ENCODE data around the gene MYH6. TPM values are rescaled to one million over a fixed set of nuclear protein-coding genes. Genes with fewer than 3 reads are reported as not detected.

The MYH6 gene
- total RNA-seq, 2 donors from 2014 or later: 0.26 to 1.6 TPM

GRCh38 chr14:23399591-23399990, 8.5 kb downstream of the MYH6 start:
- no peaks in the 10 kb centered on the region for H3K27me3 ChIP-seq
- TF ChIP-seq POLR2A (IDR thresholded peaks at IDR 0.05) (no peak), CTCF (IDR thresholded peaks at IDR 0.05) (no peak)
- 82% methylated on average over 4 to 6 of the region's 6 CpGs for WGBS, 2 donors
- no peak overlapping the region for H3K27ac ChIP-seq
- DNase-seq (no peak), ATAC-seq (no peak)
- H3K9me3 ChIP-seq: no peaks in the 10 kb centered on the region
- intact Hi-C loops (cut with DNase I): no loop called here
- H3K36me3 ChIP-seq (replicated peaks in 1 of 2; ENCODE audit: insufficient read depth in 1 of 2, low read depth in 2 of 2): no peaks in the 10 kb centered on the region
- H3K4me1 ChIP-seq: no peaks in the 10 kb centered on the region
- no peak overlapping the region for H3K4me3 ChIP-seq

- no peak for ATAC-seq
- 84 to 89% methylated on average over 3 of the region's 3 CpGs for WGBS, 2 donors
- Histone ChIP-seq H3K27me3 (no peaks in the 10 kb centered on the region), H3K4me3 (no peak overlapping the region), H3K4me1 (no peaks in the 10 kb centered on the region), H3K9me3 (no peaks in the 10 kb centered on the region), H3K27ac (no peak overlapping the region), H3K36me3 (replicated peaks in 1 of 2; ENCODE audit: insufficient read depth in 1 of 2, low read depth in 2 of 2) (no peaks in the 10 kb centered on the region)
- no peak for DNase-seq
- intact Hi-C loops (cut with DNase I): no loop called here
- TF ChIP-seq POLR2A (IDR thresholded peaks at IDR 0.05) (no peak), CTCF (IDR thresholded peaks at IDR 0.05) (no peak)
Observed at GRCh38 chr14:23399136-23399535, 8.9 kb downstream of the MYH6 start.

GRCh38 chr14:23398348-23398747, 9.7 kb downstream of the MYH6 start:
- 56 to 69% methylated on average over 4 of the region's 4 CpGs for WGBS, 2 donors
- no peaks in the 10 kb centered on the region for H3K36me3 ChIP-seq (replicated peaks in 1 of 2; ENCODE audit: insufficient read depth in 1 of 2, low read depth in 2 of 2)
- no peaks in the 10 kb centered on the region for H3K4me1 ChIP-seq
- H3K27me3 ChIP-seq: no peaks in the 10 kb centered on the region
- intact Hi-C loops (cut with DNase I): no loop called here
- H3K27ac ChIP-seq: no peak overlapping the region
- ATAC-seq (no peak), DNase-seq (no peak)
- no peak overlapping the region for H3K4me3 ChIP-seq
- no peak for TF ChIP-seq CTCF (IDR thresholded peaks at IDR 0.05)
- no peak for TF ChIP-seq POLR2A (IDR thresholded peaks at IDR 0.05)
- no peaks in the 10 kb centered on the region for H3K9me3 ChIP-seq

GRCh38 chr14:23396781-23397407, 11.2 kb downstream of the MYH6 start:
- Histone ChIP-seq H3K27me3 (no peaks in the 10 kb centered on the region), H3K36me3 (replicated peaks in 1 of 2; ENCODE audit: insufficient read depth in 1 of 2, low read depth in 2 of 2) (no peaks in the 10 kb centered on the region), H3K4me1 (no peaks in the 10 kb centered on the region), H3K4me3 (no peak overlapping the region), H3K9me3 (no peaks in the 10 kb centered on the region), H3K27ac (no peak overlapping the region)
- WGBS, 2 donors: 90 to 91% methylated on average over 10 of the region's 10 CpGs
- intact Hi-C loops (cut with DNase I): no loop called here
- TF ChIP-seq CTCF (IDR thresholded peaks at IDR 0.05): no peak
- no peak for TF ChIP-seq POLR2A (IDR thresholded peaks at IDR 0.05)
- ATAC-seq (no peak), DNase-seq (no peak)

DNA sequence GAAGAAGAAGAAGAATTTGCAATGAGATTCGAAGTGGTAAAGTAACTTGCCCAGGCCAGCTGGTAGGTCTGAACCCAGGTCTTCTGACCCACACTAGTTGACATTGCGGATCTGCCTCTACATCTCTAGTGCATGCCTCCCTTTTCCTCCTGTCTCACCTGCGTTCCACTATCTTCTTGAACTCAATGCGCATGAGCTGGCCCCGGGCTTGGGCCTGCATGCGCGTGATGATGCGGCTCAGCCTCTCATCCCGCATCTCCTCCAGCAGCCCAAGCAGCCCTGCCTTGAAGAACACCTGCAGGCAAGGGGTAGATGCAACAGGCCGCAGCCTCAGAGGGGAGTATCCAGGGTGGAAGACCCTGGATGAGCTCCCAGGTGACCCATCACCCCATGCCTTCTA, 11.9 kb downstream of the MYH6 start:
- TF ChIP-seq CTCF (IDR thresholded peaks at IDR 0.05) (no peak), POLR2A (IDR thresholded peaks at IDR 0.05) (no peak)
- Histone ChIP-seq H3K36me3 (replicated peaks in 1 of 2; ENCODE audit: insufficient read depth in 1 of 2, low read depth in 2 of 2) (no peaks in the 10 kb centered on the region), H3K27me3 (no peaks in the 10 kb centered on the region), H3K4me1 (no peaks in the 10 kb centered on the region), H3K27ac (no peak overlapping the region), H3K4me3 (no peak overlapping the region), H3K9me3 (no peaks in the 10 kb centered on the region)
- DNase-seq (no peak), ATAC-seq (no peak)
- 81 to 92% methylated on average over 9 to 10 of the region's 10 CpGs for WGBS, 2 donors
- intact Hi-C loops (cut with DNase I): no loop called here

Data from body of pancreas (tissue), 4 donors.